OCI-LY7 (cell line): ENCODE data around the gene WNT2. TPM values are rescaled to one million over a fixed set of nuclear protein-coding genes. Genes with fewer than 3 reads are reported as not detected.

Experiments used
- BruUV-seq: library from RNA; stranded (reverse); fragments of 400-500 nt; replicated peaks from 2 replicates; lab custom pipeline; 2021; lab: Mats Ljungman, UMichigan
- CTCF ChIA-PET: fragments of 300-600 bp; sonication (Branson Sonifier 250); formaldehyde crosslinking; loops from one replicate; lab custom pipeline; 2022; ENCODE audit warnings: antibody characterized with exemption; ENCODE audit not compliant: unreplicated experiment; lab: Charles Lee
- POLR2A ChIA-PET: fragments of 300-600 bp; sonication (Branson Sonifier 250); formaldehyde crosslinking; loops from one replicate; lab custom pipeline; 2022; ENCODE audit warnings: antibody characterized with exemption; lab: Charles Lee
- DNase-seq: peaks from one replicate; pipeline ENCODE4 v3.0.0-alpha.2; 2015; ENCODE audit warnings: low spot score
- H2AFZ ChIP-seq: fragments of 200-600 bp; sonication (generic), shearing (Covaris generic); 2 replicates; pipeline ENCODE4 v1.6.1; 2014; ENCODE audit warnings: mild to moderate bottlenecking, antibody characterized with exemption, low read length, moderate library complexity
- H3K27ac ChIP-seq: fragments of 200-600 bp; sonication (generic); 2 replicates; pipeline ENCODE4 v1.5.1; 2014; ENCODE audit warnings: mixed run types, low read depth, mild to moderate bottlenecking, moderate library complexity, low read length, inconsistent platforms; ENCODE audit not compliant: poor library complexity, severe bottlenecking
- H3K36me3 ChIP-seq: fragments of 200-600 bp; sonication (generic); 2 replicates; pipeline ENCODE4 v1.6.1; 2014; ENCODE audit warnings: mild to moderate bottlenecking, antibody characterized with exemption, low read length, moderate library complexity, mixed read lengths; ENCODE audit not compliant: insufficient read depth
- H3K4me1 ChIP-seq: fragments of 200-600 bp; sonication (generic); 2 replicates; pipeline ENCODE4 v1.5.1; 2014; ENCODE audit warnings: mild to moderate bottlenecking, low read length; ENCODE audit not compliant: insufficient read depth, poor library complexity, severe bottlenecking
- H3K4me2 ChIP-seq: fragments of 200-600 bp; sonication (generic); 2 replicates; pipeline ENCODE4 v1.6.1; 2014; ENCODE audit warnings: mild to moderate bottlenecking, low read length
- H3K4me3 ChIP-seq: fragments of 200-600 bp; sonication (generic); 2 replicates; pipeline ENCODE4 v1.5.1; 2014; ENCODE audit warnings: mild to moderate bottlenecking, low read depth, low read length; ENCODE audit not compliant: poor library complexity, severe bottlenecking
- H3K79me2 ChIP-seq: fragments of 200-600 bp; sonication (generic); 2 replicates; pipeline ENCODE4 v1.6.1; 2016; ENCODE audit warnings: low read depth, mild to moderate bottlenecking, low read length, moderate library complexity, mixed read lengths; ENCODE audit not compliant: insufficient read depth
- H3K9me2 ChIP-seq: fragments of 200-600 bp; sonication (generic); 2 replicates; pipeline ENCODE4 v1.6.1; 2016; ENCODE audit warnings: mild to moderate bottlenecking, low read length, mixed read lengths; ENCODE audit not compliant: insufficient read depth
- H3K9me3 ChIP-seq: fragments of 200-600 bp; sonication (generic); 2 replicates; pipeline ENCODE4 v1.6.1; 2014; ENCODE audit warnings: mild to moderate bottlenecking, mixed run types, low read length, mixed read lengths
- H4K20me1 ChIP-seq: fragments of 200-600 bp; sonication (generic); 2 replicates; pipeline ENCODE4 v1.6.1; 2014; ENCODE audit warnings: mild to moderate bottlenecking, antibody characterized with exemption, low read length, moderate library complexity, mixed read lengths; ENCODE audit not compliant: insufficient read depth
- CTCF ChIP-seq: fragments of 200-600 bp; sonication (generic); conservative IDR thresholded peaks from 2 replicates; pipeline ENCODE4 v1.5.1; 2014; ENCODE audit warnings: mild to moderate bottlenecking, antibody characterized with exemption, low read length, moderate library complexity, mixed read lengths
- EZH2phosphoT487 ChIP-seq: fragments of 200-600 bp; sonication (generic); IDR thresholded peaks from 2 replicates; pipeline ENCODE4 v1.6.1; 2018; ENCODE audit warnings: low read depth, borderline replicate concordance, mild to moderate bottlenecking, mixed run types, antibody characterized with exemption, low read length, moderate library complexity, mixed read lengths
- intact Hi-C: fragments of 100-400 bp; cut with micrococcal nuclease; formaldehyde crosslinking; loops from one replicate; pipeline ENCODE4 v1.10.0; 2022; ENCODE audit not compliant: unreplicated experiment
- total RNA-seq, 2 experiments: library from RNA; depleted of rRNA in 1 of 2; stranded (reverse); fragments of >200 nt in 1 of 2; shearing (Covaris generic) in 1 of 2; gene quantifications; 2 replicates each; pipeline ENCODE4 v1.2.3, GENCODE V29; 2014 to 2022

WNT2 gene
- total RNA-seq, 2 experiments from 2014 or later: not detected

GRCh38 chr7:117271566-117271965 is 51.3 kb downstream of the WNT2 start:
- Histone ChIP-seq H3K27ac (no peak overlapping the region), H3K36me3 (no peaks in the 10 kb centered on the region), H4K20me1 (no peaks in the 10 kb centered on the region), H3K9me2 (no peaks in the 10 kb centered on the region), H3K4me2 (no peak overlapping the region), H3K4me3 (no peak overlapping the region), H3K79me2 (no peaks in the 10 kb centered on the region), H3K4me1 (no peaks in the 10 kb centered on the region), H3K9me3 (no peaks in the 10 kb centered on the region), H2AFZ (no peak overlapping the region)
- ChIA-PET CTCF (no interaction called here), POLR2A (no interaction called here)
- BruUV-seq: no TSS peak
- no peak for TF ChIP-seq EZH2phosphoT487
- intact Hi-C loops: no loop called here
- no peak for DNase-seq

GRCh38 chr7:117270371-117270770 is 52.5 kb downstream of the WNT2 start:
- H2AFZ ChIP-seq: no peak overlapping the region
- H3K36me3 ChIP-seq: no peaks in the 10 kb centered on the region
- BruUV-seq: no TSS peak
- no peak overlapping the region for H3K4me2 ChIP-seq
- no peaks in the 10 kb centered on the region for H3K4me1 ChIP-seq
- no peak overlapping the region for H3K4me3 ChIP-seq
- H3K9me2 ChIP-seq: no peaks in the 10 kb centered on the region
- ChIA-PET CTCF (no interaction called here), POLR2A (no interaction called here)
- no peak for DNase-seq
- no peak for TF ChIP-seq CTCF
- TF ChIP-seq EZH2phosphoT487: no peak
- H3K27ac ChIP-seq: no peak overlapping the region
- no peaks in the 10 kb centered on the region for H3K9me3 ChIP-seq
- H3K79me2 ChIP-seq: no peaks in the 10 kb centered on the region
- no peaks in the 10 kb centered on the region for H4K20me1 ChIP-seq
- intact Hi-C loops: no loop called here

- ChIA-PET POLR2A (no interaction called here), CTCF (no interaction called here)
- no peaks in the 10 kb centered on the region for H4K20me1 ChIP-seq
- no TSS peak for BruUV-seq
- no peaks in the 10 kb centered on the region for H3K9me2 ChIP-seq
- H3K4me1 ChIP-seq: no peaks in the 10 kb centered on the region
- no peaks in the 10 kb centered on the region for H3K9me3 ChIP-seq
- H3K4me2 ChIP-seq: no peak overlapping the region
- no peak for TF ChIP-seq CTCF
- DNase-seq: no peak
- H3K36me3 ChIP-seq: no peaks in the 10 kb centered on the region
- intact Hi-C loops: no loop called here
- no peak overlapping the region for H2AFZ ChIP-seq
- H3K79me2 ChIP-seq: no peaks in the 10 kb centered on the region
- no peak overlapping the region for H3K27ac ChIP-seq
- H3K4me3 ChIP-seq: no peak overlapping the region
Observed at GRCh38 chr7:117269886-117270285, 53.0 kb downstream of the WNT2 start.
